Measurements from ENCODE around the gene PTPRZ1.

PTPRZ1 gene
- 0 to 1.6 (median 0.10) reads per million in 18 experiments for total RNA-seq

- DNase-seq: no peak
These were observed at the start of gene PTPRZ1 for GRCh38 chr7:121872831-121873288. Gene PTPRZ1, plus strand, starts transcription at chr7:121873161. Its CDS starts 339 bp downstream, at chr7:121873500.

- no peak for DNase-seq
These were observed 48.7 kb upstream of the PTPRZ1 start for GRCh38 chr7:121824276-121824675.

- DNase-seq: no peak
These were observed 41.6 kb upstream of the PTPRZ1 start for GRCh38 chr7:121831351-121831750.

- no peak for DNase-seq
These were observed 41.2 kb upstream of the PTPRZ1 start for GRCh38 chr7:121831801-121832200.

- DNase-seq: no peak
These were observed 40.6 kb upstream of the PTPRZ1 start for GRCh38 chr7:121832347-121832746.

- DNase-seq: no peak
These were observed 39.0 kb upstream of the PTPRZ1 start for GRCh38 chr7:121833991-121834390.

GRCh38 chr7:121837462-121837861, 35.5 kb upstream of the PTPRZ1 start:
- no peak for DNase-seq

GRCh38 chr7:121847041-121847440, 25.9 kb upstream of the PTPRZ1 start:
- no peak for DNase-seq

GRCh38 chr7:121853307-121853706, 19.7 kb upstream of the PTPRZ1 start:
- no peak for DNase-seq

GRCh38 chr7:121860953-121861352, 12.0 kb upstream of the PTPRZ1 start:
- no peak for DNase-seq

GRCh38 chr7:121862591-121862990, 10.4 kb upstream of the PTPRZ1 start:
- no peak for DNase-seq

GRCh38 chr7:121871188-121871587, 1.8 kb upstream of the PTPRZ1 start:
- DNase-seq: no peak

GRCh38 chr7:121873289-121874194, 581 bp downstream of the PTPRZ1 start:
- DNase-seq: no peak

- DNase-seq: no peak
These were observed 1.3 kb downstream of the PTPRZ1 start for GRCh38 chr7:121874298-121874697.

GRCh38 chr7:121875203-121875602, 2.2 kb downstream of the PTPRZ1 start:
- DNase-seq: no peak

- DNase-seq: no peak
These were observed 3.9 kb downstream of the PTPRZ1 start for GRCh38 chr7:121876656-121877500.

GRCh38 chr7:121878918-121879464, 6.0 kb downstream of the PTPRZ1 start:
- DNase-seq: no peak

GRCh38 chr7:121879544-121879943, 6.6 kb downstream of the PTPRZ1 start:
- DNase-seq: no peak

GRCh38 chr7:121882731-121883130, 9.8 kb downstream of the PTPRZ1 start:
- no peak for DNase-seq

GRCh38 chr7:121885166-121885920, 12.4 kb downstream of the PTPRZ1 start:
- no peak for DNase-seq

- DNase-seq: no peak
These were observed 14.7 kb downstream of the PTPRZ1 start for GRCh38 chr7:121887634-121888033.

GRCh38 chr7:121890833-121891232, 17.9 kb downstream of the PTPRZ1 start:
- DNase-seq: no peak

Data from inflammatory macrophage (primary cell).